Pancreas (tissue), 10 donors: ENCODE measurements around the gene SORL1-AS1.

Source experiments
- ATAC-seq, 4 donors: fragments of 200-7000 bp; cut with Tn5 transposase; one replicate each; pipeline versions ENCODE4 v1.8.0 to v1.9.1; 2020; ENCODE audit warnings: mild to moderate bottlenecking in 4 of 4, moderate library complexity in 4 of 4
- DNase-seq, 6 donors: peaks; one replicate each; pipeline ENCODE4 v3.0.0-alpha.2; 2020
- FAIRE-seq: peaks from 2 replicates; lab custom pipeline; 2012; peaks lifted over from hg19 to GRCh38; lab: Jason Lieb, UNC
- H3K27ac ChIP-seq, 4 donors: fragments of 200-600 bp; sonication (generic); 1 replicate in 3 of 4; 2 replicates in 1 of 4; pipeline versions ENCODE4 v1.5.0 to v1.8.0; 2020
- H3K27me3 ChIP-seq, 4 donors: fragments of 200-600 bp; one replicate each; pipeline ENCODE4 v1.8.0; 2021
- H3K36me3 ChIP-seq, 3 donors: fragments of 200-600 bp; sonication (generic) in 1 of 3; one replicate each; pipeline versions ENCODE4 v1.5.0 to v1.8.0; 2020 to 2021
- H3K4me1 ChIP-seq, 3 donors: fragments of 200-600 bp; one replicate each; pipeline ENCODE4 v1.8.0; 2021
- H3K4me3 ChIP-seq, 4 donors: fragments of 200-600 bp; sonication (generic) in 2 of 4; one replicate each; pipeline versions ENCODE4 v1.5.0 to v1.8.0; 2020 to 2021
- H3K9me3 ChIP-seq, 4 donors: fragments of 200-600 bp; one replicate each; pipeline ENCODE4 v1.8.0; 2021
- CTCF ChIP-seq, 4 donors: fragments of 200-600 bp; sonication (generic) in 3 of 4; IDR thresholded peaks; one replicate each; pipeline versions ENCODE4 v1.5.0 to v1.8.0; 2021; ENCODE audit warnings: antibody characterized with exemption in 4 of 4
- WGBS, 2 donors: extraction: QIAGEN DNeasy Blood & Tissue Kit; methylation state at CpG; one replicate each; pipeline ENCODE4 v1.1.7; 2013; 5-methylcytosine and 5-hydroxymethylcytosine counted together
- intact Hi-C, 3 donors: fragments of 100-400 bp; cut with DNase I; formaldehyde crosslinking; loops; one replicate each; pipeline versions ENCODE4 v1.11.1 to v1.14.2; 2022
- donor health status: healthy with polysubstance abuse.
- donor health status: DM: no; HTN: no; CAD: no; lungs with moderate emphysema.
- donor health status: DM: no; HTN: no; CAD: no.
- donor health status: control.
- donor health status: control.
- donor health status: Bipolar disorder and iron deficiency.
- donor health status: DM: yes; HTN: yes; CAD: no.
- donor health status: DM: no; HTN: no; CAD: no.
- donor health status: DM: no; HTN: no; CAD: no.
- donor health status: DM: yes; HTN: yes; CAD: no.

SORL1-AS1 gene

GRCh38 chr11:121463689-121464335 is 11.0 kb upstream of the SORL1-AS1 start:
- TF ChIP-seq CTCF (IDR thresholded peaks at IDR 0.05) = no peak
- Histone ChIP-seq H3K27me3 (no peaks in the 10 kb centered on the region), H3K27ac (peak overlapping the region in 1 of 4 donors; percentile 84), H3K9me3 (no peaks in the 10 kb centered on the region), H3K4me3 (no peak overlapping the region), H3K36me3 (no peaks in the 10 kb centered on the region), H3K4me1 (peaks cover 0 to 8% (median 0%) of the 10 kb centered on the region in 3 donors)
- intact Hi-C loops = no loop called here
- ATAC-seq = no peak
- no peak for DNase-seq
- no peak for FAIRE-seq
- 86 to 89% methylated on average over 6 of the region's 6 CpGs for WGBS, 2 donors

DNA sequence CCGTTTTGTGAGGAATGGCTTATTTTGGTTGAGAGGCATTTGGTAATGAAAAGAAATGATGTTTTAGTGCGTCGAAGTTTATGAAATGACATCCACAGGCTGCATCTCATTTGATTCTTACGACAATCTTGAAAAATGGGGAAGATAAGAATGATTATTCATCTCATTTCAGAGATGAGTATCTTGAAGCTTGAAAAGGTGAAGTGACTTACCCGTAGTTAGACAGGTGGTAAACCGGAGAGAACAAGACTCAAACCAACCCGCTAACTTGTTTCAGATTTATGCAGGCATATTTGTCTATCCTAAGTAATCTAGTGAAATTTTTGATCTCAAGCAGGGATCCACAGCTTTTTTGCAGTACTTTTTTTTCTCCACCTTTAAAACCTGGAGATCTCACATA is 9.1 kb upstream of the SORL1-AS1 start:
- WGBS, 2 donors = 79 to 90% methylated on average over 7 of the region's 7 CpGs
- DNase-seq = no peak
- H3K27ac ChIP-seq = no peak overlapping the region
- ATAC-seq = no peak
- intact Hi-C loops = no loop called here
- H3K36me3 ChIP-seq = no peaks in the 10 kb centered on the region
- no peaks in the 10 kb centered on the region for H3K9me3 ChIP-seq
- no peak for TF ChIP-seq CTCF (IDR thresholded peaks at IDR 0.05)
- no peak overlapping the region for H3K4me3 ChIP-seq
- H3K27me3 ChIP-seq = no peaks in the 10 kb centered on the region
- H3K4me1 ChIP-seq = peaks cover 0 to 4% (median 0%) of the 10 kb centered on the region in 3 donors
- FAIRE-seq = no peak

- DNase-seq = no peak
- Histone ChIP-seq H3K4me3 (no peak overlapping the region), H3K4me1 (peaks cover 0 to 4% (median 0%) of the 10 kb centered on the region in 3 donors), H3K36me3 (no peaks in the 10 kb centered on the region), H3K9me3 (no peaks in the 10 kb centered on the region), H3K27ac (no peak overlapping the region), H3K27me3 (no peaks in the 10 kb centered on the region)
- FAIRE-seq = no peak
- ATAC-seq = peak in 1 of 4 donors; percentile 15
- no peak for TF ChIP-seq CTCF (IDR thresholded peaks at IDR 0.05)
- WGBS, 2 donors = 65 to 76% methylated on average over 4 of the region's 4 CpGs
- intact Hi-C loops = no loop called here
These were observed 8.3 kb upstream of the SORL1-AS1 start for GRCh38 chr11:121460941-121461514.

DNA sequence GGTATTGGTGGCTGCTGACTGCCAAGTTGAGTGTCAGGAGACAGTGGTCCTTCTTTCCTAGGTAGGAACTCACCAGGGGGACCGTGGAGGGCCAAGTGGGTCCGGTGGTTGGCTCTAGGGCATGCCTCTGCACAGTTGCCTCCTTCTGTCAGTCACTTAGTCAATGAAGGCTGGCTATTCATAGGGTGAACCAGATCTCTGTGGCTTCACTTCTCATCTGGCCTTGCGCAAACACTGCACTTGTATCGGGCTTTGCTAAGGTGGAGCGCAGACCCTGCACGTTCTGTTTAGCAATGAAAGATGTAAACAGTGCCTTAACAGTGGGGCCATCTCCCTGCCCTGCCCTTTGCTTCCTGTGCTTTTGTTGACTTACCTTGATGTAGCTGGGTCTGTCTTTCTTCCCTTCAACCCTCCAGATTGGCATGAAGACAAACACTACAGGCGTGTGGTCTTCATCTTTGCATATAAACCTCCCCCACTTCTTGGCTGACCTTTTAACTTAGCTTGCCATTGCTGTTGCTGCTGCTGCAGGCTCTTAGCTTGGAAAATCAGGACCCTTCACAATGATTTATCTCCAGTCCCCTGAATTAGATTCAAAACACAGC is 6.7 kb upstream of the SORL1-AS1 start:
- 53 to 61% methylated on average over 7 of the region's 7 CpGs for WGBS, 2 donors
- intact Hi-C loops = no loop called here

More for the DNA sequence above, 6.7 kb upstream of the SORL1-AS1 start:
- Histone ChIP-seq H3K27ac (no peak overlapping the region), H3K4me3 (no peak overlapping the region), H3K36me3 (no peaks in the 10 kb centered on the region), H3K9me3 (no peaks in the 10 kb centered on the region), H3K27me3 (no peaks in the 10 kb centered on the region), H3K4me1 (no peaks in the 10 kb centered on the region)
- no peak for TF ChIP-seq CTCF (IDR thresholded peaks at IDR 0.05)
- ATAC-seq (peak in 1 of 4 donors; percentile 24), FAIRE-seq (no peak), DNase-seq (no peak)
